ENCODE results near the gene CHD2. TPM values are rescaled to one million over a fixed set of nuclear protein-coding genes. Genes with fewer than 3 reads are reported as not detected.

Gene CHD2
- polyA plus RNA-seq, 1 experiment, result 38.2 TPM

GRCh38 chr15:93048759-93049161 lies 148.6 kb downstream of the CHD2 start:
- no peaks in the 10 kb centered on the region for H3K27me3 ChIP-seq (ENCODE audit: control insufficient read depth, insufficient read depth, low read length)
- ChIA-PET CTCF (interaction anchor here (2.1 kb wide), 1 partner anchor 18 kb away, joined by 5 read pairs; no protein-coding TSS in a partner anchor), POLR2A (no interaction called here)

DNA sequence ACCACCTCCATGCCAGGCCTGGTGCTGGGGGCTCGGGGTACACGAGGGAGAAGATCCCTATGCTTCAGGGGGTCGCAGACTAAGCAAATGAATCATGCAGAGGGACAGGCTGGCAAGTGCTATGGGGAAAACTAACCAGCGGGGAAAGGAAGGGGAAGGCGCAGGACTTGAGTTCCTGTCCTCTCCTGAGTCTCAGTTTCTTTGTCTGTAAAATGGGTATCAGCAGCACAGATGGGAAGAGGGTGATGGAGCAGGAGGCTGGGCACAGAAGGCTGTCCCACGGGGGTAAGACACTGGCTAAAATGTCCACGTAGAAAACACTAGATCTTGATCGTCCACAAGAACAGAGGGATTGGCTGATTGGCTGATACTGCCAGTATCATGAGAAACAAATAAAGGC lies 149.1 kb downstream of the CHD2 start:
- CTCF ChIA-PET, result interaction anchor here (2.1 kb wide), 1 partner anchor 19 kb away, joined by 5 read pairs; no protein-coding TSS in a partner anchor
- Histone ChIP-seq H3K36me3 (ENCODE audit: control insufficient read depth, insufficient read depth, low read length) (no peaks in the 10 kb centered on the region), H3K27me3 (ENCODE audit: control insufficient read depth, insufficient read depth, low read length) (no peaks in the 10 kb centered on the region), H3K4me3 (ENCODE audit: low read depth, low read length) (no peak overlapping the region)
- no peak for TF ChIP-seq CTCF (IDR thresholded peaks at IDR 0.05; ENCODE audit: insufficient read depth, low read depth, low read length)
- DNase-seq (ENCODE audit: low read depth), result no peak
- POLR2A ChIA-PET, result no interaction called here

More at GRCh38 chr15:93048759-93049161, 148.6 kb downstream of the CHD2 start:
- no peak for DNase-seq (ENCODE audit: low read depth)
- TF ChIP-seq CTCF (IDR thresholded peaks at IDR 0.05; ENCODE audit: insufficient read depth, low read depth, low read length), result no peak
- H3K36me3 ChIP-seq (ENCODE audit: control insufficient read depth, insufficient read depth, low read length), result no peaks in the 10 kb centered on the region
- H3K4me3 ChIP-seq (ENCODE audit: low read depth, low read length), result no peak overlapping the region

GRCh38 chr15:93049914-93050578 lies 149.9 kb downstream of the CHD2 start:
- TF ChIP-seq CTCF (IDR thresholded peaks at IDR 0.05; ENCODE audit: insufficient read depth, low read depth, low read length), result no peak
- Histone ChIP-seq H3K36me3 (ENCODE audit: control insufficient read depth, insufficient read depth, low read length) (no peaks in the 10 kb centered on the region), H3K27me3 (ENCODE audit: control insufficient read depth, insufficient read depth, low read length) (no peaks in the 10 kb centered on the region), H3K4me3 (ENCODE audit: low read depth, low read length) (no peak overlapping the region)
- POLR2A ChIA-PET, result no interaction called here
- DNase-seq (ENCODE audit: low read depth), result no peak
- CTCF ChIA-PET, result interaction anchor here (2.1 kb wide), 1 partner anchor 20 kb away, joined by 5 read pairs; no protein-coding TSS in a partner anchor

DNA sequence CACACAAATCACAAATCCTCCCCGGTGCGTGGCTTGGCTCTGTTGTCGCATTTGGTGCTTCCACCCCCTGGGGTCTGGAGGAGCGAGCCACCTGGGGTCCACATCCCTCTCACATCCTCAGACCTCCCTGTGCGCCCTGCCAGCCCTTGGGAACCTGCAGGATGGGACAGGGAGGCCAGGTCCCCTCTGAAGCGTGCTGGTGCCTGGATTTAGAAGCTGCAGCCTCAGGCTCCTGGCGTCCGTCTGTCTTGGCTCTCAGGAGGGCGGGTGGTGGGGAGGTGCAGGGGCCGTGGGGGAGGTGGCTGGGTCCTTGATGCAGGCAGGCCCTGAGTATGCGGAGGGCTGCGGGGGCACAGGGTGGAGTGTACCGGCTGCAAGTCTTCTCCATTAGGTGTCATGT lies 150.5 kb downstream of the CHD2 start:
- H3K36me3 ChIP-seq (ENCODE audit: control insufficient read depth, insufficient read depth, low read length), result no peaks in the 10 kb centered on the region
- no peak overlapping the region for H3K4me3 ChIP-seq (ENCODE audit: low read depth, low read length)
- TF ChIP-seq CTCF (IDR thresholded peaks at IDR 0.05; ENCODE audit: insufficient read depth, low read depth, low read length), result no peak
- CTCF ChIA-PET, result interaction anchor here (2.1 kb wide), 1 partner anchor 20 kb away, joined by 5 read pairs; no protein-coding TSS in a partner anchor
- H3K27me3 ChIP-seq (ENCODE audit: control insufficient read depth, insufficient read depth, low read length), result no peaks in the 10 kb centered on the region
- DNase-seq (ENCODE audit: low read depth), result no peak
- POLR2A ChIA-PET, result no interaction called here

DNA sequence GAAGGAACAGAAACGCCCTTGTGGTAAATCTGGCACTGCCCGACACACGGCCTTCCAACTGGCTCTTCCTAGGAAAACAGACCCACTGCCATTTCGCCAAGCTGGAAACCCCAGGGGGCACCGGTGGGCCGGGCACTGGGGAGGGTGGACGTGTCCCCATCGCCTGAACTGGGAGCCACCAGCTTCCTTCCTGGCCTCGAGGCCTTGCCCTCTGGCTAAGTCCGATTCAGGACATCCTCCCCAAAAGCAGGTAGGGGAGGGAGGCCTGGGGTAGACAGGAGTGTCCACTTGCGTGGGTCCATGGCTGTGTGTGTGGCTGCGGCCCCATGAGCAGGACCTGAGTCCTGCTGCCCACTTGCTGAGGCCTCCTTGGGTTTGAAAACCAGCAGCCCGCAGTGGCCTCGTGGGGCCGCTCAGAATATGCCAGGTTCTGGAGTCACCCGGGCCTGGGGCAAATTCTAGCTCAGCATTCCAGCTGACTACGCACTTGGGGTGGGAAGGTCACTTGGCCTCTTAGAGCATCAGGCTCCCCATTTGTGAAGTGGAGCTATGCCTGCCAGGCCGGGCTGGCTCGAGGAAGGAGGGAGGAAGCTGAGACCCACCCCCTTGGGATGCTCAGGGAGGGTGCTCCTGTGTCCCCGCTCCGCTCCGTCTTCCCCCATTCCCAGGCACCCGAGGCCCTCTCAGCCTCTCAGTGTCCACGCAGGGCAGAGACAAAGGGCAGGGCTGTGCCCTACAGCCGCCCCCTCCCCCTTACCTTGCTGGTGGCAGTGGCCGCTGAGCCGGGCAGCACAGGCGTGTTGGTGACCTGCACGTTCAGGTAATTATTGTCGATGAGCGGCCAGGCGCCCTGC lies 151.3 kb downstream of the CHD2 start:
- CTCF ChIA-PET, result interaction anchor here (0.8 kb wide), 1 partner anchor 21 kb away, joined by 4 read pairs; no protein-coding TSS in a partner anchor
- no peak for DNase-seq (ENCODE audit: low read depth)
- no peaks in the 10 kb centered on the region for H3K27me3 ChIP-seq (ENCODE audit: control insufficient read depth, insufficient read depth, low read length)
- H3K36me3 ChIP-seq (ENCODE audit: control insufficient read depth, insufficient read depth, low read length), result no peaks in the 10 kb centered on the region
- no peak for TF ChIP-seq CTCF (IDR thresholded peaks at IDR 0.05; ENCODE audit: insufficient read depth, low read depth, low read length)
- no peak overlapping the region for H3K4me3 ChIP-seq (ENCODE audit: low read depth, low read length)
- POLR2A ChIA-PET, result no interaction called here

All from BJ (cell line).